Stomach smooth muscle (tissue), 2 donors: ENCODE data around the gene CNST.
A peak's percentile ranks its signal among the peaks of the same experiment; 100 is the strongest.
"Not testable (repeated sequence)": the region's sequence is repeated elsewhere in the genome, so short reads cannot be mapped to it uniquely, and the experiment has no call there.

Experiments
- H3K27ac ChIP-seq: one replicate; pipeline ENCODE4 v1.7.0; 2013; ENCODE audit warnings: mild to moderate bottlenecking, low read length, inconsistent platforms
- H3K27me3 ChIP-seq, 2 donors: one replicate each; pipeline ENCODE4 v1.7.0; 2013; ENCODE audit warnings: low read length in 2 of 2; ENCODE audit not compliant: insufficient read depth in 2 of 2, control insufficient read depth in 1 of 2
- H3K36me3 ChIP-seq, 2 donors: one replicate each; pipeline ENCODE4 v1.7.0; 2013; ENCODE audit warnings: low read length in 2 of 2; ENCODE audit not compliant: control insufficient read depth in 2 of 2, insufficient read depth in 2 of 2
- H3K4me1 ChIP-seq: one replicate; pipeline ENCODE4 v1.7.0; 2013; ENCODE audit warnings: low read length; ENCODE audit not compliant: control insufficient read depth, insufficient read depth
- H3K4me3 ChIP-seq, 2 donors: one replicate each; pipeline ENCODE4 v1.7.0; 2013; ENCODE audit warnings: low read length in 2 of 2
- H3K9ac ChIP-seq, 2 donors: one replicate each; pipeline ENCODE4 v1.7.0; 2013; ENCODE audit warnings: low read length in 2 of 2, mild to moderate bottlenecking in 1 of 2
- H3K9me3 ChIP-seq, 2 donors: one replicate each; pipeline ENCODE4 v1.7.0; 2013; ENCODE audit warnings: low read length in 2 of 2; ENCODE audit not compliant: control insufficient read depth in 2 of 2
- donor health status: healthy.
- donor health status: Pancreatic carcinoma.

Gene CNST

GRCh38 chr1:246587606-246588005, 21.4 kb downstream of the CNST start:
- peaks cover 0 to 3% of the 10 kb centered on the region in 2 donors for H3K36me3 ChIP-seq
- H3K9me3 ChIP-seq, result no peaks in the 10 kb centered on the region
- peak overlapping the region; percentile 3 for H3K27ac ChIP-seq
- H3K4me1 ChIP-seq, result peaks cover 6% of the 10 kb centered on the region
- H3K9ac ChIP-seq, result no peak overlapping the region
- no peak overlapping the region for H3K4me3 ChIP-seq
- H3K27me3 ChIP-seq, result no peaks in the 10 kb centered on the region

GRCh38 chr1:246588159-246588721, 22.0 kb downstream of the CNST start:
- Histone ChIP-seq H3K27ac (no peak overlapping the region), H3K9ac (no peak overlapping the region), H3K4me1 (peaks cover 6% of the 10 kb centered on the region), H3K27me3 (no peaks in the 10 kb centered on the region), H3K4me3 (no peak overlapping the region), H3K9me3 (no peaks in the 10 kb centered on the region), H3K36me3 (peaks cover 0 to 3% of the 10 kb centered on the region in 2 donors)

GRCh38 chr1:246589919-246590318, 23.7 kb downstream of the CNST start:
- H3K4me3 ChIP-seq, H3K9ac ChIP-seq, H3K4me1 ChIP-seq, H3K27ac ChIP-seq, H3K36me3 ChIP-seq, H3K9me3 ChIP-seq, H3K27me3 ChIP-seq: not testable (repeated sequence)

DNA sequence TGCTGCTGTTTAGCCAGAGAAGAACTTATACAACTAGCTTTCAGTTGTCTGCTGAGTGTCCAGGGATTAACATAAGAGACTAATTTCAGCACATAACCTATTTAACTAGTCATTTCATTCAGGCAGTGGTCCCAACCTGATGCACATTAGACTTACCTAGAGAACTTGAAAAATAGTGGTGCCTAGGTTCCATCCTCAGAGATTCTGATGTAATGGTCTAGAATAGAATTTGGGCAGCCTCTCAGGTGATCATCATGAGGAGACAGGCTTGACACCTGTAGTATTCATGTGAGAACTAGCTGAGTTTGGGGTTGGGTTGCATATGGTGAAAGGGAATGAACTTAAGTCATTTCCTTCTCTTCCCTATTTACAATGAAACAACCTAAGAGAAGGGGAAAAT, 24.8 kb downstream of the CNST start:
- Histone ChIP-seq H3K4me1 (no peaks in the 10 kb centered on the region), H3K27me3 (no peaks in the 10 kb centered on the region), H3K9me3 (no peaks in the 10 kb centered on the region), H3K4me3 (no peak overlapping the region), H3K9ac (no peak overlapping the region), H3K27ac (no peak overlapping the region), H3K36me3 (peaks cover 0 to 3% of the 10 kb centered on the region in 2 donors)

- H3K27ac ChIP-seq, result no peak overlapping the region
Measured at GRCh38 chr1:246591504-246591903, 25.2 kb downstream of the CNST start.

GRCh38 chr1:246591958-246592357, 25.7 kb downstream of the CNST start:
- H3K27ac ChIP-seq, result no peak overlapping the region
- H3K4me3 ChIP-seq, result no peak overlapping the region
- H3K4me1 ChIP-seq, result no peaks in the 10 kb centered on the region
- H3K9ac ChIP-seq, result no peak overlapping the region
- H3K36me3 ChIP-seq, result peaks cover 0 to 3% of the 10 kb centered on the region in 2 donors
- H3K27me3 ChIP-seq, result no peaks in the 10 kb centered on the region
- no peaks in the 10 kb centered on the region for H3K9me3 ChIP-seq

More at GRCh38 chr1:246591504-246591903, 25.2 kb downstream of the CNST start:
- Histone ChIP-seq H3K9ac (no peak overlapping the region), H3K9me3 (no peaks in the 10 kb centered on the region), H3K4me1 (no peaks in the 10 kb centered on the region), H3K4me3 (no peak overlapping the region), H3K36me3 (peaks cover 0 to 3% of the 10 kb centered on the region in 2 donors), H3K27me3 (no peaks in the 10 kb centered on the region)

DNA sequence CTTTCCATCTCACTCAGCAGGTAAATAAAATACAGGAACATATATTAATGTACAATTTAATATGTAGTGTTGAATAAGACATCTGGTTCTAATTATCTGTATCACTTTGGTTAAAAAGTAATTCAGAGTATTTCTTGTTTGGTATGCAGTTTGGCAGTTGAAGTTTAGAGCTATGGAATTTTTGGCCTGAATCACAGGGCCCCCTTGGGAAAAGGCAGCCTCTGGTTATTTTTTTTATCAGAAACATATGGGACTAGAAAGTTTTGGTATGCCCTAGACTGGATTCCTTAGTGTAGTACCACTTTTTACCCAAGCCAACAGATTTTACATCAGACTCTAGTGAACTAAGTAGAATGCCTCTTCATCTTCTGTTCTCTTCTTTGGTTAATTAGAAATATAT, 26.4 kb downstream of the CNST start:
- Histone ChIP-seq H3K9ac (no peak overlapping the region), H3K36me3 (peaks cover 0 to 3% of the 10 kb centered on the region in 2 donors), H3K4me1 (no peaks in the 10 kb centered on the region), H3K4me3 (no peak overlapping the region), H3K27me3 (no peaks in the 10 kb centered on the region), H3K27ac (no peak overlapping the region), H3K9me3 (no peaks in the 10 kb centered on the region)

GRCh38 chr1:246595146-246595545, 28.9 kb downstream of the CNST start:
- peaks cover 4% of the 10 kb centered on the region for H3K4me1 ChIP-seq
- H3K36me3 ChIP-seq, result peaks cover 0 to 3% of the 10 kb centered on the region in 2 donors
- no peak overlapping the region for H3K27ac ChIP-seq
- H3K27me3 ChIP-seq, result no peaks in the 10 kb centered on the region
- no peak overlapping the region for H3K9ac ChIP-seq
- H3K9me3 ChIP-seq, result no peaks in the 10 kb centered on the region
- H3K4me3 ChIP-seq, result no peak overlapping the region

- peak overlapping the region; percentile 77 for H3K27ac ChIP-seq
- H3K9me3 ChIP-seq, result no peaks in the 10 kb centered on the region
- H3K9ac ChIP-seq, result peak overlapping the region in 1 of 2 donors; percentile 43
Measured at GRCh38 chr1:246597340-246597739, 31.1 kb downstream of the CNST start.

DNA sequence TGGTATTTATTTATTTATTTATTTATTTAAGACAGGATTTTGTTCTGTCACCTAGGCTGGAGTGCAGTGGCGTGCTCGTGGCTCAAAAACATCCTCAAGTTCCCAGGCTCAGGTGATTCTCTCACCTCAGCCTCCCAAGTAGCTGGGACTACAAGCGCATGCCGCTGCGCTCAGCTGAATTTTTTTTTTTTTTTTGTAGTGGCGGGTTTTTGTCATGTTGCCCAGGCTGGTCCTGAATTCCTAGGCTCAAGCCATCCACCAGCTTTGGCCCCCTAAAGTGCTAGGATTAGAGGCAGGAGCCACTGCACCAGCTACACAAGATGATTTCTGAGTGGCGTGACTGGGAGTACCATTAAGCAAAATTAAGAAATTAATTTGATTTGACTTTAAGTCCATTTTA, 31.7 kb downstream of the CNST start:
- no peaks in the 10 kb centered on the region for H3K27me3 ChIP-seq
- no peak overlapping the region for H3K9ac ChIP-seq
- H3K4me3 ChIP-seq, result peak overlapping the region in 1 of 2 donors; percentile 44
- peaks cover 4% of the 10 kb centered on the region for H3K4me1 ChIP-seq
- H3K27ac ChIP-seq, result peak overlapping the region; percentile 77
- no peaks in the 10 kb centered on the region for H3K9me3 ChIP-seq
- no peaks in the 10 kb centered on the region for H3K36me3 ChIP-seq

More at GRCh38 chr1:246597340-246597739, 31.1 kb downstream of the CNST start:
- Histone ChIP-seq H3K36me3 (no peaks in the 10 kb centered on the region), H3K27me3 (no peaks in the 10 kb centered on the region), H3K4me3 (peak overlapping the region; percentile 28 to 44), H3K4me1 (peaks cover 4% of the 10 kb centered on the region)

DNA sequence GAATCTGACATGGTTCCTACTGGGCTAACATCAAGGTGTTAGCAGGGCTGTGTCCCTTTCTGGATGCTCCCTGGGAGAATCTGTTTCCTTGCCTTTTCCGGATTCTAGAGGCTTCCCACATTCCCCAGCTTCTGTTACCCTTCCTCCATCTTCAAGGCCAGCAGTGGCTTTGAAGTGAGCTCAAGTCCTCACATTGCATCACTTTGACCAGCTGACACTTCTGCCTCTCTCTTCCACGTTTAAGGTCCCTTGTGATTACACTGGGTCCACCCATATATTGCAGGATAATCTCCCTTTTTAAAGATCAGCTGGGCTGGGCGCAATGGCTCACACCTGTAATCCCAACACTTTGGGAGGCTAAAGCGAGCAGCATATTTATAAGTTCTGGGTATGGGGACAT, 33.1 kb downstream of the CNST start:
- no peak overlapping the region for H3K9ac ChIP-seq
- no peaks in the 10 kb centered on the region for H3K9me3 ChIP-seq
- H3K4me1 ChIP-seq, result peaks cover 4% of the 10 kb centered on the region
- H3K36me3 ChIP-seq, result no peaks in the 10 kb centered on the region
- no peak overlapping the region for H3K4me3 ChIP-seq
- no peaks in the 10 kb centered on the region for H3K27me3 ChIP-seq
- H3K27ac ChIP-seq, result no peak overlapping the region
